GM21360 (cell line): ENCODE measurements around the gene TET3.

Experiments used
- ATAC-seq: cut with Tn5 transposase; IDR thresholded peaks from one replicate; pipeline ENCODE4 v1.9.1; 2021; ENCODE audit warnings: mild to moderate bottlenecking, moderate library complexity; ENCODE audit not compliant: unreplicated experiment

TET3 gene

DNA sequence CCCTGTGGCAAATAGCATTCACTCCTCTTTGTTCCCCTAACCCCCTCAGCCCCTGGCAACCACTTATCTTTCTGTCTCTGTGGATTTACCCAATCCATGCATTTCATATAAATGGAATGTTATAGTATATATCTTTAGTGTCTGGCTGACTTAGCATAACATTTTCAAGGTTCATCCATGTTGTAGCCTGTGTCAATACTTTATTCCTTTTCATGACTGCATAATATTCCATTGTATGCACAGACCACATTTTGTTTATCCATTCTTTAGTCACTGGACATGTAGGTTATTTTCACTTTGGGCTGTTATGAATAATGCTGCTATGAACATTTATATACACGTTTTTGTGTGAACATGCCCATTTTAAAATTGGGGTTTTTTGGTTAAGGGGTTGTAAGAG, 42.8 kb downstream of the TET3 start:
- no peak for ATAC-seq

DNA sequence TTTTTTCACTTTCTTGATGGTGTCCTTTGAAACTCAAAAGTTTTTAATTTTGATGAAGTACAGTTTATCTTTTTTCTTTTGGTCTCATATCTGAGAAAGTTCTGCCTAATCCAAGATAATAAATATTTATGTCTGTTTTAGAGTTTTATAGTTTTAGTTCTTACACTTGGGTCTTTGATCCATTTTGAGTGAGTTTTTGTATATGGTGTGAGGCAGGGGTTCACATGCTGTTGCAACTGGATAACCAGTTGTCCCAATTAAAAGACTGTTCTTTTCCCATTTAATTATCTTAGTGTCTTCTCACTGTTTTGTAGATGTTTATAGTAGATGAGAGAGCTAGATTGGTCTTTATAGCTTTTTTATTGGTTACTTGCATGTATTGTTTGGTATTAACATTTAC, 43.6 kb downstream of the TET3 start:
- no peak for ATAC-seq

DNA sequence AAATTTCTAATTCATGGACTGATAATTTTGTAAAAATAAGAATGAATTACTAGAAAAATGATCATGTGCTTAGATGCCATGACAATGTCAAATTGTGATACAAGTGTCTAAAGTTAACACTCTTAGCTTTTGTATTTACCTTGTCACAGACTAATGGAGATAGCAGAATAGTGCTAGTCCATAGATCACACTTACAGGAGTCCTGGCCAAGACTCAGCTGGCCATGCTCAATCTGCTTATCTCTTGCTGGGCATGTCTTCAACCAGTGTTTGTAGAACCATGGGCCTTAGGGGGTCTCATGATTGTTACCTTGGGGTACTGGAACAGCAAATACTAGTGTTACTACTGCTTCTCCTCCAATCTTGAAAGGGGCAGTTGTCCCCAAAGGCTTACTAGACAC, 44.0 kb downstream of the TET3 start:
- ATAC-seq: no peak

DNA sequence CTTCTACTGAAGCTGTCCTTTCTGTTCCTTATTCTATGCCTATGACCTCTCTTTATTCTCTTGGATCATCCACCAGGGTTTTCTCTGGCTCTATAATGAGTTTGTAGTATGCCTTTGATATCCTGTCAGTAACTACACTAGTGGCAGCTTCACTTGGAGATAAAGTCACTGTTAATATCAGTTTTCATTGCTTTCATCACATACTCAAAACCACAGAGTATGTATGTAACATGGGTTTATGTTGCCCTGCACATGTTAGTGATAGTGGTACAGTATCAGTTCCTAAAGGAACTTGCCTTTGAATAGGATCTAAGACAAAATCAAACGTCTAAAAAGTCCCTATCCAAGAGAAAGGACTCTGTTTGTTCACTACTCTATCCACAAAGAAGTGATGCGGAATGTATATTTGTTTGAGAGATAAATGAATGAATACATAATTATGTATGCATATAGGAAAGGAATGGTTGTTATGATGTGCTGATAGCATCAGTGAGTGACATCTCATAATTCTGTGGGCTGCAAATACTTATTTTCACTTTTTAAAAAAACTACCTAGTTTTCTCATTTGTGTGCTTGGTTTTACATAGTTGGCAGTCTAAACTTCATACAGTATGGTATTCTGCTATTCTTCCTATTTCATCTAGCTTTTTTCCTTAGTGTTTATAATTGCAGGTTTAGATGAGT, 45.1 kb downstream of the TET3 start:
- no peak for ATAC-seq

DNA sequence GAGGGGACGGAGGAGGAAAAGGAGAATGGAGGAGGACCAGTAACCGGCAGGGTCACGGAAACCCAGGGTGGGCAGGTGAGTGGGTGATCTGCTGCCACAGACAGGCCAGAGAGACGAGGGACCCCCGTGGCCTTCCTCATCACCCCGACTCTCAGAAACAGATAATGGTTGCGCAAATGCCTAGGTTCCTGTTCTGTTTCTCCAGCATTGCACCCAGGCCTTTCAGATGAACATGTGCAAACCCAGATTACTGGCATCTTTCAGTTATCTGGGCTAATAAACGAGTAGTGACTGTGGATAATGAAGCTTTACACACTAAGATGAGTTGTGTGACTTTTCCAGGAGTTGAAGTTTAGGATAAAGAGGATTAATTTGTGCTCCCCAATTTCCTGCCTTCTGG, 46.5 kb downstream of the TET3 start:
- ATAC-seq: no peak

DNA sequence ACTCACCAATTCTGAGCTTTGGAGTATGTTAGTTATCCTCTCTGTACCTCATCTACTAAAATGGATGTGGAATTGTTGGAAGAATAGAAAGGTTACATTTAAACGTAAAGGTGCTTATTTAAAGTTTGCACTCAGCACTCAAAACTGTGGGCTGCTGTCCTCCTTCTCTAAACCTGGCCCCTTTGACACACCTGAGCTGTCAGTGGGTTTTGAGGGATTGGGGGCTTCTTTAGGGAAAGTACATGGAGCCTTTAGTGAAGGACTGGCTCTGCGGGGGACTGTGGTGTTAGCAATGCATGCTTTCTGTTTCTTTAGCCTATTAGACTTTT, 47.2 kb downstream of the TET3 start:
- ATAC-seq: no peak

DNA sequence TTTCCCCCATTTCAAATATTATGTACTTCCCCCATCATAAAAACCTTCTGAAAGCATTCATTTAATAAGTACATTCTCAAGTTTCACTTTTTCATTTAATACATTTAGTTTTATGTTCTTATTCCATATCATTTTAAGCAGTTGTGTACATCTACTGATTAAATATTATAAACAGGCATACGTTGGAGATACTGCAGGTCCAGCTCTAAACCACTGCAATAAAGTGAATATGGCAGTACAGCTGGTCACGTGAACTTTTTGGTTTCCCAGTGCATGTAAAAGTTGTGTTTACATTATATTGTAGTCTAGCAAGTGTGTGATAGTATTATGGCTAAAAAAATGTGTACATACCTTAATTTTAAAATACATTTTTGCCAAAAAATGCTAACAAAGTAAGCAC, 48.7 kb downstream of the TET3 start:
- ATAC-seq: no peak
